ENCODE measurements around the gene C19orf47. TPM values are rescaled to one million over a fixed set of nuclear protein-coding genes. Genes with fewer than 3 reads are reported as not detected.
"Not testable (repeated sequence)": the region's sequence is repeated elsewhere in the genome, so short reads cannot be mapped to it uniquely, and the experiment has no call there.

The C19orf47 gene
- total RNA-seq, 1 donor from 2014 or later, result 25.8 TPM

- Mint-ChIP-seq H3K9me3 (ENCODE audit: unreplicated experiment) (no peaks in the 10 kb centered on the region), H3K27me3 (ENCODE audit: unreplicated experiment) (no peaks in the 10 kb centered on the region), H3K4me3 (ENCODE audit: unreplicated experiment) (no peak overlapping the region), H3K27ac (ENCODE audit: unreplicated experiment) (no peak overlapping the region), H3K4me1 (ENCODE audit: low read depth, unreplicated experiment) (no peaks in the 10 kb centered on the region), H3K36me3 (ENCODE audit: unreplicated experiment) (no peaks in the 10 kb centered on the region)
- no peak for DNase-seq
- no peak for TF ChIP-seq CTCF (IDR thresholded peaks at IDR 0.05; ENCODE audit: partially characterized antibody, unreplicated experiment)
Observed at GRCh38 chr19:40335855-40336600, 12.2 kb downstream of the C19orf47 start.

DNA sequence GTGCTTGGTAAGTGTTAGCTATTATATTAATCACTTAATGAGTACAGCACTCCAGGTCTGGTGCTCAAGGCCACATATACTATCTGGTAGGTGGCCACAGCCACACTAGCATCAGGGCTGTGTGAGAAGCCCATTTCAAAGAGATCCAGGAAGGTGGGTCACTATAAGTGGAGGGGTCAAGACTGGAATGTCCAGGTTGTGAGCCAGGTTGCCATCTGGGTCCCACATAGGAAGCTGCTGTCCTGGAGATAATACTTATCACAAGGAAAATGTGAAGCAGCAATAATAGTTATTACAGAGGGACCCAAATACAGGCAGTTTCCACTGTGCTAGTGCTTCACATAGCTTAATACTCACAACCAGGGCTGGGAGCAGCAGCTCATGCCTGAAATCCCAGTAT is 13.1 kb downstream of the C19orf47 start:
- Mint-ChIP-seq H3K27ac (ENCODE audit: unreplicated experiment) (no peak overlapping the region), H3K9me3 (ENCODE audit: unreplicated experiment) (no peaks in the 10 kb centered on the region), H3K27me3 (ENCODE audit: unreplicated experiment) (no peaks in the 10 kb centered on the region), H3K4me1 (ENCODE audit: low read depth, unreplicated experiment) (no peaks in the 10 kb centered on the region), H3K36me3 (ENCODE audit: unreplicated experiment) (no peaks in the 10 kb centered on the region), H3K4me3 (ENCODE audit: unreplicated experiment) (no peak overlapping the region)
- no peak for DNase-seq
- TF ChIP-seq CTCF (IDR thresholded peaks at IDR 0.05; ENCODE audit: partially characterized antibody, unreplicated experiment), result no peak

GRCh38 chr19:40333083-40333482 is 15.1 kb downstream of the C19orf47 start:
- not testable (repeated sequence) for H3K27ac Mint-ChIP-seq (ENCODE audit: unreplicated experiment); DNase-seq; H3K27me3 Mint-ChIP-seq (ENCODE audit: unreplicated experiment); H3K36me3 Mint-ChIP-seq (ENCODE audit: unreplicated experiment); H3K9me3 Mint-ChIP-seq (ENCODE audit: unreplicated experiment); H3K4me1 Mint-ChIP-seq (ENCODE audit: low read depth, unreplicated experiment); H3K4me3 Mint-ChIP-seq (ENCODE audit: unreplicated experiment)

GRCh38 chr19:40332669-40333068 is 15.5 kb downstream of the C19orf47 start:
- H3K4me3 Mint-ChIP-seq (ENCODE audit: unreplicated experiment), result no peak overlapping the region
- no peaks in the 10 kb centered on the region for H3K36me3 Mint-ChIP-seq (ENCODE audit: unreplicated experiment)
- H3K27me3 Mint-ChIP-seq (ENCODE audit: unreplicated experiment), result no peaks in the 10 kb centered on the region
- no peak for DNase-seq
- H3K9me3 Mint-ChIP-seq (ENCODE audit: unreplicated experiment), result no peaks in the 10 kb centered on the region
- TF ChIP-seq CTCF (IDR thresholded peaks at IDR 0.05; ENCODE audit: partially characterized antibody, unreplicated experiment), result no peak
- no peaks in the 10 kb centered on the region for H3K4me1 Mint-ChIP-seq (ENCODE audit: low read depth, unreplicated experiment)
- no peak overlapping the region for H3K27ac Mint-ChIP-seq (ENCODE audit: unreplicated experiment)

- Mint-ChIP-seq H3K9me3 (ENCODE audit: unreplicated experiment) (no peaks in the 10 kb centered on the region), H3K27ac (ENCODE audit: unreplicated experiment) (no peak overlapping the region), H3K27me3 (ENCODE audit: unreplicated experiment) (no peaks in the 10 kb centered on the region), H3K4me1 (ENCODE audit: low read depth, unreplicated experiment) (no peaks in the 10 kb centered on the region), H3K36me3 (ENCODE audit: unreplicated experiment) (no peaks in the 10 kb centered on the region), H3K4me3 (ENCODE audit: unreplicated experiment) (no peak overlapping the region)
- TF ChIP-seq CTCF (IDR thresholded peaks at IDR 0.05; ENCODE audit: partially characterized antibody, unreplicated experiment), result no peak
- DNase-seq, result no peak
Observed at GRCh38 chr19:40331052-40331451, 17.1 kb downstream of the C19orf47 start.
